Measurements from ENCODE around the gene MLPH.

MLPH gene

DNA sequence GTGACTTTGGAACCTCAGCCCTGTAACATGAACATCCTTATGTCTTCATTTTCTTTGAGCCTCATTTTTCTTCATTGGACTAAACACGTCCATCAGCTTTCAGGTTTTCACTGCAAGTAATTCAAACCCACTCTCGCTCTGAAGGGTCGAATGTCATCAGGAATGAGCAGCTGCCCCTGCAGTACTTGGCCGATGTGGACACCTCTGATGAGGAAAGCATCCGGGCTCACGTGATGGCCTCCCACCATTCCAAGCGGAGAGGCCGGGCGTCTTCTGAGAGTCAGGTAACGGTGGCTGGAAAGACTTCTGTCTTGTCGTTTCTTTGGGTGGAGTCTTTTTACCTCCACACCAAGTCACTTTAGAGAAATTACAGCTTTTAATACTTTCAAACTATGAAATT lies 40.2 kb downstream of the MLPH start:
- DNase-seq: no peak

DNA sequence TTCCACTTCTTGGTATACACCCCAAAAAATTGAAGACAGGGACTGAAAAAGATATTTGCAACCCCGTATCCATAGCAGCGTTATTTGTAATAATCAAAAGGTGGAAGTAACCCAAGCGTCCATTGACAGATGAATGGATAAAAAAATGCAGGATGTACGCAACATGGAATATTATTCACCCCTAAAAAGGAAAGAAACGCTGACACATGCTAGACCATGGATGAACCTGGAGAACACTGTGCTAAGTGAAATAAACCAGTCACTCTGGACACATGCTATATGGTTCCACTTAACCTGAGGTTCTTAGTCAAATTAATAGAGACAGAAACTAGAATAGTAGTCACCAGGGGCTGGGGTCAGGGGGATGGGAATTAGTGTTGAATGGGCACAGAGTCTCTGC lies 40.7 kb downstream of the MLPH start:
- DNase-seq: no peak

DNA sequence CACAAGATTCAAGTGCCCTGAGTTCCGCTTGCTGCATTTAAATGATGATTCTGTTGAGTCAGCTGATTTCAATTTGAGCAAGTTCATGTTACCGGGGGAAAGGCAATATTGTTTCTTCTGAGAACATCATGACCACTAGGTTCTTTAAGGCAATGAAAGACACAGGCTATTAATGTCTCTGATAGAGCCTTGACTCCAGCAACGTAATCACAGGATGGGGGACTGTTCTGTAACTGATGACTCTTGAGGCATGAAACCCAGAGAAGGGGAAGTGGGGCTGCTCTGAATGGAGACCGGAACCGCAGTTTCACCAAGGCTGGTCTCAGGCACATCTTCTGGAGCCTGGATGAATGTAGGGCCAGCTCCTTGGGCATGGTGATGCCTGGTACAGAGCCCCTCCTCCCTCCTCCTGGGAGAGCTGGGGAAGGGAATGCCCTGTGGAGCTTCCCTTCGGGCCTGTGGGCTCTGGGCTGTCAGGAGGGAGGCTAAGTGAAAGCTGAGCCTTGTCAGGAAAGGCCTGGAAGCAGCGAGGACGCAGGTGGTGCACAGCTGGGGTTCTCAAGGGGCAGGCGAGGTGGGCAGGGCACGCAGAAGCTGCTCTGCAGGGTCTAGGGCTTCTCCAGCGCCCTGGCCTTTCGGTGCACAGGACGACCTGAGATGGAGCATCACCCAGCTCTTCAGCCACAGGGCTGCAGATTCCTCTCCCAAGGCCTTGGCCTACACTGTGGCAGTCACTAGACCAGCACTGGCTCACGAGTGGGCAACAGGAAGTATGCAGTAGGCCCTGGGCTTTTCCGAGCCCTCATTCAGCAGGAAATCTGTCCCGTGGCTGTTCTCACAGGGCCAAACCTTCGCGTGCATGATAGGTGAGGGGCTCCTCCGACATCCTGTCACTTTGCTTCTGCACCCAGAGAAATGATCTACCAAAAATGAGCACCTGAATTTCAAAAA lies 42.7 kb downstream of the MLPH start:
- no peak for DNase-seq

DNA sequence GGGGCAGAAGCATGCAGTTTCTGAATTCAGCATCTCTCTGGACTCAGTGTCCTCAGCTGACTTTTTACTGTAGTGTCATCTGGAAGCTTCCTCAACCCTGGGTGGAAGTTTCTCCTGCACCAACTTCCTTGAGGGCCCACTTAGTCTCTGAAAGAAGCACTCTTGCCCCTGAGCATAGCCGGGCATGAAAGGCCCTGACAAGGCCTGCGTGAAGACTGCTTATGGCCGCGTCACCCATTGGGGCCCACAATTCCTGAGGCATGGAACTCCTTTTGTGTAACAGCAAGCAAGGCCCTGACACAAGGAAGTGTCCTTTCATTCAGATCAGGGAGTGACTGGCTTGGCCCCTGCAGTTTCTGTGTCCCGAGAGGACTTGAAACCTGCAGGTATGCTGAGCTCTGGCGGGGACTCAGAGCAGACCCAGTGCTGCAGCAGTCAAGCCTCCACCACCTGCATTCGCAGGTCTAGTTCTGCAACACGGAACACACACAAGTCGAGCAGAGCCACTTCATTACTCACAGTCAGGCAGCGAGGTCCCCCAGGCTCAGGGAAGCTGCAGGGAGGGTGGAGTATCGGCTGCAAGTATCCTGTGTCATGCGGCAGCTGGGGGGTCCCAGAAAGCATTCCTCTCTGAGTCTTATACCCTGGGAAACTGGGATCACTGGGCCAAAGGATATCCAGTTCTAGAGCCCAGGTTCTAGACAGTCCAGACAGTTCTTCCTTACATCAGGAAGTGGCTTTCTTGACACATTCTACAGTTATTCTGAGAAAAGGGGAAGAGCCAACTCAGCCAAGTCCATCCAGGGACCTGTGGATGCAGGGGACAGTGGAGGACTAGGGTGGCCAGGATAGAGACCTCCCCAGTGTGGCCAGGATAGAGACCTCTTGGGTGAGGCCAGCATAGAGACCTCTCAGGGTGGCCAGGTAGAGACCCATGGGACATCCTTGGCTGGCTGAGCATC lies 43.7 kb downstream of the MLPH start:
- DNase-seq: no peak

DNA sequence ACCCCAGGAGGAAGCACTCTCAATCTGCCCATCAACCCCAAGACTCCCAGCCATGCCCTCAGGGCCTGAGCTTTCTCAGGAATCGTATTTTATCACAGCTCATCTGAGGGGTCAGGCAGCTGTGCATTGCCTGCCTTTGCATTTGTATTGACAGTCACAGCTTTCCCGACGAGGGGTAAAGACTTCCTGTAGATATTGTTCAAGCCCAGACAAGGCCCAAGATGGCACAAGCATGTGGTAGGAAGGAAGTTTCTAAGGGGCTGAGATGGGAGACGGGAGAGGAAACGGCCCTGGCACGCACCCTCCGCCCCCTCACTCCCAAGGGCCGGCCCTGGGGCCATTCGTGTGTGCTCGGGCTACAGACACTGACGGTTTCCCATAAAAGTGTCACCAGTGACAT lies 45.1 kb downstream of the MLPH start:
- no peak for DNase-seq

DNA sequence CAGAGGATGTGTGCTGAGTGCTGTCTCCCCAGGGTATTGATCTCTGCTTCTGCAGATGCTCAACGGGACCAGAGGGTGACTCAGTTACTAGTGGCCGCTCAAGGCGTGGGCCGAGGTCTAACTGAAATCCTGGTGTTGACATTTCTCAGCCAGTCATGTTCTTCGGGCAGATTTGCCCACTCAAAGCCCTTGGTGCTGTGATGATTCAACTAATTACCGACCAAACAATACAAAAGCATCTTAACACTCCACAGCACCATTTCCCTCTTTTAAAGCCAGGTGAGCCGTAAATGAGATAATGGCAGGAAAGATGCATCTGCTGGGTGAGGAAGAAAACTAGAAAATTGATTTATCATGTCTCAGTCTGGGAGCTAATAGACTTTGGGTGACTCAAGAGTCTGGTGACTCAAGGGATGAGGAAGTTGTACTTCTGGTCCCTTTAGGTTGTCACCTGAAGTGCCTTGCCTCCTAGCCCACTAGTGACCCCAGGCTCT lies 46.7 kb downstream of the MLPH start:
- DNase-seq: peak; percentile 26

DNA sequence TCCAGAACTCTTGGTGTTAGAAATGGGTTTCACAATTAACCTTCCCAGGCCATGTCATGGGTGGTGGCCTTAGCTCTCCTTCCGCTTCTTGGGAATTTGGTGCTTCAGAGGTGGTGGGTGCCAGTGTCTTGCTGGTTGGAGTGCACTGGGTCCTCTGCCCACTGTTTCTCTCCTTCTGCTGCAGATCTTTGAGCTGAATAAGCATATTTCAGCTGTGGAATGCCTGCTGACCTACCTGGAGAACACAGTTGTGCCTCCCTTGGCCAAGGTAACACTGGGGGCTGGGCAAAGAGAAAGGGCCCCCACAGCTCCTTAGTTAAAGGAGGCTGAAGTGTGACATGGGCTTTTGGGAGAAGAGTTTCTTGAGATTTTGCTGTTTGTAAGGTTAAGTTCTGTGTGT lies 47.3 kb downstream of the MLPH start:
- DNase-seq: no peak

DNA sequence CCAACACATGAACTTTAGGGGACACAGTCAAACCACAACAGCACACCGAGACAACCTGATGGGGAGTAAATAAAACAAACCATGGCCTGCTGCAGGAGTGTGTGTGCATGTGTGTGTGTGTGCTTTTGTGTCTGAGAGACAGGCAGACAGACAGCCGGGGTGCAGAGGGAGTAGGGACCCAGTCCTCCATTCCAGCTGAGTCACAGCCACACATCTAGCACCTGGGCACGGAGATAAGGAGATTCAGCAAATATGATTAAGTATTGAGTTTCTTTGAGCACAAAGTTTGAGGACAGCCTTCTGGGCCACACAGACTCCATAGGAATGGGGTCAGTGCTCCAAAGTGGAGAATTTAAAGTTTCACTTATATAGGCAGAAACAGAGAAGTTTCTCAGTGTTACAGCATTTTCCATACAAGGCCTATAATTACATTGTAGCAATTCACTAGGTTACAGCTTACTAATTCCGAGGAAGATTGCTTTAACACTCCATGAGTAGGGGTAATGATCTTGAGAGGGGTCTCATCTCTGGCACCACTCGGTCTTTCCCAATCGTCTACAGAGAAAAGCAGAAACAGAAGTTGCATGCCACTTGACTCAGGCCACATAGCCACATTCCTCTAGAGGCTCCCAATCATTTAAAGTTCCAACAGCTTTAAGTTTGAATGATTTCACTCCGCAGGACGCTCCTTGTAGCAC lies 48.5 kb downstream of the MLPH start:
- DNase-seq: no peak

DNA sequence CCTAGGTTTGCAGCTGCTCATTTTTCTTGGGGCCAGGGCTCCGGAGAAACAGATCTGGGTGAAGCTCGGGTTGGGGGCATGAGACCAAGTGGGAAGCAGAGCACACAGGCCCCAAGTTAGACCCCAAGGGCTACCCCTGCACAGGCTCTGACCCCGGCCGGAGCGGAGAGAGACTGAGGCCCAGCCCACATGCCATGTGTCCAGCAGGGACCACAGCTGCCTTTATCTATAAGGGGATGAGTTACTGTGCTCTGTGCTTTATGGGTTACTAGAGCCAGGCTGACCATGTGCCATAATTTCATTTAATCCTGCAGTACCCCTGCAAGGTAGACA lies 49.0 kb downstream of the MLPH start:
- DNase-seq: no peak

DNA sequence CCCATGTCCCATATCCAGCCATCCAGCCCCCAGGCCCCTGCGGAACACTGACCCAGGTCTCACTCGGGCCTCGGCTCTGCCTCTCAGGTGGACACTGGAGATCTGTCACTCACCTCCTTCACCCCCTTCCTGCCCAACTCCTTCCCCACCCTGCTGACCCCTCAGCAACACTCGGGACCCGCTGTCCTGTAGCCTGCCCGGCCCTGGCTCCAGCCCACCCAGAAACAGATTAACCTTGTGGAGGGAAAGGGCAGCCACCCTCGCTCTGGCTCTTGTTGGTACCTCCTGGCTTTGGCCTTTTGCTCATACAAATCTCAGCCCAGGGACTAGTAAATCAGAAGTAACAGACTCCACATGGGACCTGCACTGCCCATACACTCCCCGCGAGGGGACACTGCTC lies 49.6 kb downstream of the MLPH start:
- no peak for DNase-seq

DNA sequence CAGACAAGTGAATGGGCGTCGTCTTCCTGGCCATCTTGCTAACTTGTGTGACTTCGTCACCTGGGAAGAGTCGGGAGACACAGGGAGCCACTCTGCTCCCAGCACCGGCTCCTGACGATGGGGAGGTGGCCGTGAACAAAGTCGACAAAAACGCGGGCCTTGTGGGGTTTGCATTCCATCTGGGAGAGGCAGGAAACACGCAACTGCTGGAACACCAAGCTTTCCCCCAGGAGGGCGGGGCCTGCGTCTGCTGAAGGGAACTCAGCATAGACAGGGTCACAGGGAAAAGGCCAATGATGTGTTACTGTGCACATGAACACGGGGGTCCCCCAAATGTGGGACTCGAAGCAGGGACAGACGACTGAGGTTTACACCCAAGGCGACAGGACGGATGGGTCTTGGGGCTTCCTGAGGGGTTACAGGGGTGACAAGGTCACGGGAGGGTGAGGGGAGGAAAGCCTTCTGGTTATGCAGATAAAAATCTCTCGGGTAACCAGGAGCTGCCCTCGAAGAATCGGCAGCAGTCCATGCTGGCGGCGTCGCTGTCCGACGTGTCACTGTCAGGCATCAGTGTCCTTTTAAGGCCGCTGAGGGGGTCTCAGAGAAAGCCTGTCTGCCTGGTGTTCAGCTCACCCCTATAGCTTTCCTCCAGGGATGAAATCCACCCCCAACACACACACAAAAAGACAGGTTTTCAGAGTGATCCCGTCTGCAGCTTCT lies 51.1 kb downstream of the MLPH start:
- no peak for DNase-seq

DNA sequence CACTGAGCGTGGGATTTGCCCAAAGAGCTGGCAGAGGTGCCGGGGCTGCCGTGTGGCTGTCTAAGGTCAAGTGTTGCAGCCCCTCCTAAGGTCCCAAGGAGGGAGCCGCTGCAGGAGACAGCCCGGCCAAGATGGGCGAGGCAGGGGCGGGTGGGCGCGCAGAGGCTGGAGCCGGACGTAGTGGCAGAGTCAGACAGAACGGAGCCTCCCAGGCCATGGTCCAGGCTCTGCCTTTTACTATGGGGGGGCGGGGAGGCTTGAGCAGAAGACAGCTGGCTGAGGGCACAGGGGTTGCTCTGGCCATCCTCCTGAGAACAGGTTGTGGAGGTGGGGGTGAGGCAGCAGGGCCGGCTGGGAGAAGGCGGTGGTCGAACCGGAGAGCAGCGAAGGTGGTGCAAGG lies 51.9 kb downstream of the MLPH start:
- no peak for DNase-seq

DNA sequence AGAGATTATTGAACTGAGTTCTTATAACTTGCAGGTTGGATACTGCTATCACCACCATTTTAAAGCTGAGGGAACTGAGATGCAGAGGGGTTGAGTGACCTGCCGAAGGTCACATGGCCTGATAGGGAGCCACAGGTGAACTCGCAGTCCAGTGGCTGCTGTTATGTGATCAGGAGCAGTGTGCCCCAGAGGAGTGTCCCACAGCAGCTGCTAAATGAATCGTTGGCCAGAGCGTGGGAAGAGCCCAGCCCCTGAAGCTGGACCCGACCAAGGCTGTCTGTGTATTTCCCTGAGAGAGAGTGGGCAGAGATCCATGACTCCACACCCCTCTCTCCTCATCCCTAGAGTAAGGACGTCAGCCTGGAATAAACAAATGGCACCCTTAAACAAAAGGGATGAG lies 52.6 kb downstream of the MLPH start:
- no peak for DNase-seq

DNA sequence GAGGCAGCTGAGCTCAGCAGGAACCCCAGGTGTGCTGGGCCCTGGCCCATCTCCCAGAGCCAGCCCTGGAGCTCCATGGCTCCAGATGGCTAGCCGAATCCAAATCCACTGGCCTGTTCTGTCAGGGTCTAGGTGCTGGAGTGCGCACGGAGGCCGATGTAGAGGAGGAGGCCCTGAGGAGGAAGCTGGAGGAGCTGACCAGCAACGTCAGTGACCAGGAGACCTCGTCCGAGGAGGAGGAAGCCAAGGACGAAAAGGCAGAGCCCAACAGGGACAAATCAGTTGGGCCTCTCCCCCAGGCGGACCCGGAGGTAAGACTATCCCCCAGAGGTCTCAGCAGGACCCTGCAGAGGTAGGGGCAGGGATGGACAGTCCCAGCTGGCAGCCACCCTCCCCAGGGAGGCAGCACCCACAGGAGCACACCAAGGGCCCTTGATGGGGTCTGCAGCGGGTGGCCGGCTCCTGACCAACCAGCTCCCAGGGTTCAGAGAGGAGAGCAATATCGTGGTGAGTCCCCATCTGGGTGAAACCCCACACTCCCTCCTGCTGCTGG lies 53.2 kb downstream of the MLPH start:
- DNase-seq: no peak

DNA sequence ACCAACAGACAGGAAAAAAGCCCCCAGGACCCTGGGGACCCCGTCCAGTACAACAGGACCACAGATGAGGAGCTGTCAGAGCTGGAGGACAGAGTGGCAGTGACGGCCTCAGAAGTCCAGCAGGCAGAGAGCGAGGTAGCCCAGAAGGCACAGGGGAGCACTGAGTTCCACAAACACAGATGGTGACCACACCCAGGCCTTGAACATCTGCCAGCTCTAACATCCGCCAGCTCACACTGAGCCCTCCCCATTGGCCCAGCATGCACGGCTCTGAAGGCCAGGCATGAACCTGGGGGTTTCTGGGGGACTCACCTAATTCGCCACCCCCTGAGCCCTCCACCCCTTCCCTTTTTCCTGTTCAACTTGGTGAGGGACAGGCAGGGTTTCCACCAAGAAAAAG lies 53.8 kb downstream of the MLPH start:
- no peak for DNase-seq

DNA sequence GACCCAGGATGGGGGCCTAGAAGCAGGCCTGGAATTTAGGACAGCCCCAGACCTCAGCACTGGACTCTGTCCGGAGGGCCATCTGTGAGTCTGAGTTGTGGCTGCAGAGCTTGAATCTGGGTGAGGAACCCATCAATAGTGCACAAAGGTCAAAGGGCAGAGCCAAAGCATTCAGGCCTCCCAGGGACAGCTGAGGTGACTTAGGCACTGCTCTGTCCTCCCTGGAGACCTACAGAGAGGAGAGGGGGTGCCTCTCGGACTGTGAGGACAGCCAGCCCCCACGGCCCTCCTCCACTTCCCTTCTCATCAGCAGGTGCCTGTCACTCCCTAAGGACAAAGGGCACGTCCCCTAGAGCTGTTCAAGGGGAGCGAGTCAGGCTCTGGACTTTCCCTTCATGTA lies 54.2 kb downstream of the MLPH start:
- DNase-seq: no peak

DNA sequence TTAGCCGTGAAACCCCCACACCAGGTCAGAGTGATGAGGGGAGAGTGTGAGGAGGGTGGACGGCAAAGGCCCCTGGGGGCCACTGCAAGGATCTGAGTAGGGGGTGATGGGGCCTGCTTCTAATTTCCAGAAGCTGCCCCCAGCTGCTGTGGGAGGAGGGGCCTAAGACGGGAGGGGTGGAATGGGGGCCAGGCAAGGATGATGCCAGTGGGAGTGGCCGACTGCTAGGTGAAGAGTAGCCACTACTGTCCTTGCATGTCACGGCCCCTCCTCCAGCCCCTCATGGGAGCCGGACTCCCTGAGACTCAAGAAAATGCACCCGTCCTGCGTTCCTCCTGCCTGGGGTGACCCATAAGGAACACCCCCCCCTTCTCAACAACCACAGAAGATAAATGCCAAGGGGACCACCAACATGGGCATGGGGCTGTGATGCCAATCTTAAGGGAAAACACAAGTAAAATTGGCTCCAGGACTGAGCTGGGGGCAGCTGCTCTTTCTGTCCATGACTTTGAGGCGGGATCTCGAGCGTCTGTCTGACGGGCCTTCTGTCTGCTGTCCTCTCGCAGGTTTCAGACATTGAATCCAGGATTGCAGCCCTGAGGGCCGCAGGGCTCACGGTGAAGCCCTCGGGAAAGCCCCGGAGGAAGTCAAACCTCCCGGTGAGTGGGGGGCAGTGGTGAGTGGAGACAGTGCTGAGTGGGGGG lies 55.1 kb downstream of the MLPH start:
- no peak for DNase-seq

DNA sequence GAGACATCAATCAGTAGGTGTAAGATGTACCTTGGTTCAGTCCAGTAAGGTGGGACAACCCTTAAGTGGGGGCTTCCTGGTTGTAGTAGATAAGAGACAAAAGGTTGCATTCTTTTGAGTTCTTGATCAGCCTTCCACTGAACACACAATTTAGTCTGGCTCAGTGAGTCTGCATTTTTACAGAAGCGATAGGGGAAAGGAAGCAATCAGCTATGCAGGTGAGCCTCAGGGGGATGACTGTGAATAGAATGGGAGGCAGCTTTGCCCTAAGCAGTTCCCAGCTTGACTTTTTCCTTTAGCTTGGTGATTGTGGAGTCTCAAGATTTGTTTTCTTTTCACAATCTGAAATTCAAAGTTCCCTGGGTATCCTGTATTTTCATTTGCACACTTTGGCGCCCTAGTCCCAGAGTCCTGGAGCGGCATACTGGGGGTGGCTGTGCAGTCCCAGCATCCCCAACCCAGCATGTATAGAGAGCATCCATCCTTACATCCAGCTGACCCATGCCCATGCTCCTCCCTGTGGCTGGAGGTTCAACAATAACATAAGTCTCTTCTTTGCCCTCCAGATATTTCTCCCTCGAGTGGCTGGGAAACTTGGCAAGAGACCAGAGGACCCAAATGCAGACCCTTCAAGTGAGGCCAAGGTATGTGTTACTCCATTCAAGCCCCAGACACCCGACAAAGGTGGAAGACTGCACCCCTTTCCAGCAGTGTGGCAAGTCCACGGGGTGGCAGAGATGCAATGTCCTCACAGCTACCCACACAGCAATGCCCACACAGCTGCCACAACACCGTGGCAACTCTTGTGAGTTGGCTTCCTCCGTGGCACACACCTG lies 59.2 kb downstream of the MLPH start:
- DNase-seq: no peak

DNA sequence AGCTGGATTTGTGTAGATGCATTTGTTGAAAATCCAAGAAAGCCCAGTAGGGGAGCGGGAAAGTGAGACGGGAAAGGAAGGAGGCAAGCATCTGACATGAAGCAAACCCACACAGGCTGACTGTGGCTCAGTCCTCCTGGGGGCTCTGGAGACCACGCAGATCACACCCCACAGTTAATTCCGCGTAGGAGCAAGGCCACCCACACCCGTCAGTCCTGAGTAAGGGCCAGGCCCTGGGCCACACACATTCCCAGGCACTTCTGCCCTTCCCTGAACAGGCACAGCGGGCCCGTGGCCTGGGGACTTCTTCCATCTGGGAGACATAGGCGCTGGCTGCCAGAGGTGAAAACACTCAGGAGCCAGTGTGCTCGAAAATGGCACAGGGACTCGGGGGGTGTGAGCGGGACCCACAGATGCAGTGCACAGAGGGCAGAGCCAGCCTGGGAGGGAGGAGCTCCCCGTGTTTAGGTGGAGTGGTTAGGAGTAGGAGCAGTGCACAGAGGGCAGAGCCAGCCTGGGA lies 59.9 kb downstream of the MLPH start:
- no peak for DNase-seq

DNA sequence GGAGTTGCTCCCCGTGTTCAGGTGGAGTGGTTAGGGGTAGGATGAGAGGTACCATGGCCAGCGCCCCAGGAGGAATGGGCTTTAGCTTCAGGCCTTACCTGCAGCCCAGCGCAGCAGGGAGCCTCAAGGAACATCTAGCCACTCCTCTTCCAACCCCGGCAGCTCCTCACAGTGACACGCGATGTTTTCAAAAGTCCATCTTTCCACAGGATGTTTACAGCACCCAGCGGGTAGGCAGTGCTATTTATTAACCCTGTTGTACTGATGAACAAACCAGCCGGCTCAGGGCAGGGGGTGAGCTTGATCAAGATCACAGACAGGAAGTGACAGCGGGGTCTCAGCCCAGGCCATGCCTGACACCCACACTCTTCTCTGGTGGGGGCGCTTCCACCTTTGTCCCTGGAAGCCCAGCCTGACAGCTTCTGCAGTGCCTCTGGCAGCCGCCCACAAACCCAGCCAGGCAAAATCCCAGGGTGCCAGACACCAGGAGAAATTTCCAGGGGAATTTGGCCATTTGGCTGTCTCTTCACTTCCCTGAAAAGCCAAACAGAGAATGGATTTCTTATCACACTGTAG lies 60.9 kb downstream of the MLPH start:
- no peak for DNase-seq

Data from NCI-H1105 treated with DMSO at 0.1 percent for 48 hours (cell line).